GM21360 (cell line): ENCODE measurements around the gene DOCK1.

Experiments
- ATAC-seq: cut with Tn5 transposase; IDR thresholded peaks from one replicate; pipeline ENCODE4 v1.9.1; 2021; ENCODE audit warnings: mild to moderate bottlenecking, moderate library complexity; ENCODE audit not compliant: unreplicated experiment

The DOCK1 gene

GRCh38 chr10:127410030-127410429, 504.8 kb downstream of the DOCK1 start:
- ATAC-seq, result no peak

- ATAC-seq, result no peak
These were observed 505.8 kb downstream of the DOCK1 start for GRCh38 chr10:127411062-127411461.

DNA sequence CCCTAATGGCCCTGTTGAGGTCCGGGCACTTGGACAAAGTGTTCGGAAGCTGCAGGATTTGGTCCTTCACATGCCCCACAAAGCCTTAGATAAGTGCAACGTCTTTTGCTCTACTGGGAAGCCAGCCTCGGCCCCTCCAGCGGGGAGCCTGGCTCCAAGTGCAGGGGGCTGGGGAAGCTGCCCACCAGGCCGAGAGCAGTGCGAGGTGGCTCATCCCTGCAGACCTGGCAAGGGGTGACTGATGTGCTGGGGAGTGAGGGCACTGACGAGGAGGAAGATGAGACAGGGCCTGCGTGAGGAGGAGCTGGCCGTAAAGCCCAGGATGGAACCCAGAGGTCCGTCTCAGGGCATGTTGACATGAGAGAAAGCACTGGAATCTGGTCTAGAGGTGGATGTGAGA, 508.1 kb downstream of the DOCK1 start:
- ATAC-seq, result no peak

- ATAC-seq, result no peak
These were observed 508.8 kb downstream of the DOCK1 start for GRCh38 chr10:127414024-127414423.

GRCh38 chr10:127415116-127415515, 509.9 kb downstream of the DOCK1 start:
- ATAC-seq, result no peak

DNA sequence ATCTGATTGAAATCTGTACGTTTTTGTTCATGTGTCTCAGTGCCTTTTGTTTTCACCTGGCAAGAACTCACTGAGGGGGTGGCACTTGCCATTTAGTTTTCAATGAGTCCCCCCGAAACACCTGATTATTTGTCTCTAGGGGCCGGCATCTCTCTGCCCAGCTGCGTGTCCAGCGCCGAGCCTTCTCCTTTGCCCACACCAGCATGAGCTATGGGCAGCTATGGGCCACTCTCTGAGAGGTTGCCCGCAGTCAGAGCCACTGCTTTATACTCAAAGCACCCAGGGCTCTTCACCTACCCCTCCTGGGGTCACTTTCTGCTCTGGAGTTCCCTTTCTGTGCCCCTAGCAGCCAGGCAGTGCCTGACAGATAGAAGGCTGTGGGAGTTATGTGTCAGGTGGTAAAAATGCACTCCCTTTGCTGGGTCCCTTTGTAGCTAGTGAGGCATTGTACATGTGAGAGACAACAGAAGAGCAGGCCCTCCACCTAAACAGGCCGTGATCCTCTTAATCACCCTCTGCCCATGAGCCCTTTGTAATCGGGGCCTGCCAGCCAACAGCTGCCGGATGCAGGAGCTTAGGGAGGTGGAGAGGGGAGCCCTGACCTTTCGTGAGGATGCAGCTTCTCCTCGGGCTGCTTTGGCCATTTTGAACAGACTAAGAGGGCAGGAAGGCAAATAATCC, 510.8 kb downstream of the DOCK1 start:
- ATAC-seq, result no peak

- no peak for ATAC-seq
These were observed 511.8 kb downstream of the DOCK1 start for GRCh38 chr10:127417031-127417430.

DNA sequence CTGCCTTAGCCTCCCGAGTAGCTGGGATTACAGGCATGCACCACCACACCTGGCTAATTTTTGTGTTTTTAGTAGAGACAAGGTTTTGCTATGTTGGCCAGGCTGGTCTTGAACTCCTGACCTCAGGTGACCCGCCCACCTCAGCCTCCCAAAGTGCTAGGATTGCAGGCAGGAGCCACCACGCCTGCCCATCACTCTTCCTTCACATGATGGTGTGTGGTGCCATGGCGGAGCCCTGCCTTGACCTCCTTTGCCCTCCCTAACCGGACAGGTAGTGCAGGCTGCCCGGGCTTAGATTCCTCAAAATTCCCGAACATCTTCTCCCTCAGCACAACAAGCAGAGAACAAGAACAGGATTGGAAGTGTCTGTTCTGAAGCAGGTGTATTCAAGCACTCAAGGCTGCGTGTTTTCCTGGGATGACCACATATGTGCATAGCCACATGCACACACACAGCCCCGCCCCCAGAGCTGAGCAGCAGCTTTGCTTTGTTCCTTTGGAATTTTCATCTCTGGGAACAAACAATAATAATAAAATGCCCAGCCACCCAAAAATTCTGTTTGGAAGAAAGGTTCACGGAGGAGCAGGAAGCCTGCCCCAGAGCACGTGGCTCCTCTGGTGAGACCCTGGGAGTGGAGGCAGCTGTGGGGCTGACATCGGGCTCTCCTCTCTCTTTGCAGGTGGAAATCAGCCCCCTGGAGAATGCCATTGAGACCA, 512.6 kb downstream of the DOCK1 start:
- ATAC-seq, result no peak

- no peak for ATAC-seq
These were observed 513.4 kb downstream of the DOCK1 start for GRCh38 chr10:127418536-127419168.

DNA sequence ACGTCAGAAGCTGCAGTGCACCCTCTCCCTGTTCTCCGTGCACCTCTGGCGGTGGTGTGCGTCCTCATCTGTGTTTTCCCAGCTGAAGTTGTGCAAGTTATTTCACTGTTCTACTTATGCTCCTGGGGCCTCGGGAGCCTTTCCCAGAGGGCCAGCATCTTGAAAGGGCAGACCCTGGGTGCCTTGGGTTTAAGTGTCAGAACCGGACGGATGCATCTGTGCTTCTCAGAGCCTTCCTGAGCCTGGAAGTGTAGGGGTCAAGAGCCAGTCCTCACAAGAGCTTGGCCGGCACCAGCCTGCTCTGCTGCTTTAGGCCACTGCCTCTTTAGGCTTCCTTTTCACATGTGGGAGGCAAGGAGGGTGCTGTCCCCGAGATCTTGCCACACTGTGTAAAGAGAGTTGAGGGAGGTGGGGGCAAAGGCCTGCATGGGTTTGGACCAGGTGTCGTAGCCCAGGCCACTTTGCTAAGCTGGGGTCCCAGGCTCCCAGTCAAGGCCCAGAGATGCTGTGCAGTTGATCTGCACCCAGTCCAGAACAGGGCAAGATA, 515.0 kb downstream of the DOCK1 start:
- ATAC-seq, result no peak

- no peak for ATAC-seq
These were observed 518.1 kb downstream of the DOCK1 start for GRCh38 chr10:127423218-127423915.

DNA sequence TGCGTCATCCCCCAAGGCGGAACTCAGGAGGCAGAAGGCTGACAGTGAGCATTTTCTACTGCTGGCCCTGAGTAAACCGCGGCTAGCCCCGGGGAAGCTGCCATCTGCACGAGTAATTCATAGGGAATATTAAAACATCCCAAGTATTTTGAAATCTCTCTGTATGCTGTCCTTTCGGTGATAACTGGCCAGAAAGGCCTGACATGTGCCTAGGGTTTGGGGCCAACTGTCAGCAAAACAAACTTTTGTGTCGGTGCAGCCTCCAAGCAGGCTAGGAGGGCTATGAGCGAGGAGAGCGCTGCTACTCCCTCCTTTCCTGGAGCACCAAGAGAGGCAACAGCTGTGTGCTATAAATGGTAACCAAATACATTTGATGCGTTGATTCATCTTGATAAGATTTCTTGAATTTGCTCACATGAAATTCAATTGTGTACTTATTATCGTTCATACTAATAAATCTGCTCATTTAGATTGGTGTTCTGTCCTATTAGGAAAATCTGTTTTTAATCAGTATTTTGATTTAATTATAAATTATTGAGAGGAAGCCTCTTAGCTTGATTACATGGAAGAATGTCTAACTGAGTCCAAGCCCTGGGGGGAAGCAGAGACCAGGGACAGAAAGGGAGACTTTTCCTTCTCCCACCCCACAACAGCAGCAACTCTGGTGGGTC, 519.5 kb downstream of the DOCK1 start:
- no peak for ATAC-seq

DNA sequence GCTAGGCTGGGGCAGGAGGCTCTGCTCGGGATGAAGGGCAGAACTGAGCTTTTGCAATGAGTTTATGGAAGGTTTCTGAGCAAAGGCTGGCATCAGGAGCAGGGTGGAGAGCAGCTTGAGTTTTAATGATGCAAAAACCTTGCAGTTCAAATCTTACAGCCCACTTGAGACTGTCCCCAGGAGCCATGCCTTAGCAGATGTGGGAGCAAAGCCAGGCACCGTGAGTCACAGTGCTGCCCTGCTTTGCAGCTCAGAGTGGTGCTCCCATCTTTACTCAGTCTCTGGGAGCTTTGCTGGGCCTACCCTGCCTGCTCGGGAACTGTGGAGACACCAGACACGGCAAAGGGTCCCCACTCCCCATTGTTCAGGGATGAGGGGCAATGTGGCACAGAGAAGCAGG, 521.5 kb downstream of the DOCK1 start:
- no peak for ATAC-seq

DNA sequence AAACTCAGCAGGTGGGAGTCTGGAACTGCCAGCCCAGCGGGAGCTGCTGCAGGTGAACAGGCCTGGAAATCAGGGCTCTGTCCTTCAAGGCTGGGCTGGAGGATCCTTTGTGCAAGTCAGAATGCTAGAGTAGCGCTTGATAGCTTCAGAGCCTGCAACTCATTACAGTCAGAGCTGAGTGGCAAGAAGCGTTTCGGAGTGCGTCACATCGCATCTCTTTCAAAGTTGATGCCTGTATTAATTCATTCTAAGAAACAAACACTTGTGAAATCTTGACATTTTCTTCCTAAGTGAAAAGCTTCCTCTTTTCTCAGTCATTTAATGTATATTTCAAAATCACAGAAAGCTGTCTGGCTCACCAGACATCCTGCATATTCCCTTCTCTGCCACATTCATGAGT, 522.7 kb downstream of the DOCK1 start:
- ATAC-seq, result no peak

- no peak for ATAC-seq
These were observed 523.3 kb downstream of the DOCK1 start for GRCh38 chr10:127428385-127428980.

DNA sequence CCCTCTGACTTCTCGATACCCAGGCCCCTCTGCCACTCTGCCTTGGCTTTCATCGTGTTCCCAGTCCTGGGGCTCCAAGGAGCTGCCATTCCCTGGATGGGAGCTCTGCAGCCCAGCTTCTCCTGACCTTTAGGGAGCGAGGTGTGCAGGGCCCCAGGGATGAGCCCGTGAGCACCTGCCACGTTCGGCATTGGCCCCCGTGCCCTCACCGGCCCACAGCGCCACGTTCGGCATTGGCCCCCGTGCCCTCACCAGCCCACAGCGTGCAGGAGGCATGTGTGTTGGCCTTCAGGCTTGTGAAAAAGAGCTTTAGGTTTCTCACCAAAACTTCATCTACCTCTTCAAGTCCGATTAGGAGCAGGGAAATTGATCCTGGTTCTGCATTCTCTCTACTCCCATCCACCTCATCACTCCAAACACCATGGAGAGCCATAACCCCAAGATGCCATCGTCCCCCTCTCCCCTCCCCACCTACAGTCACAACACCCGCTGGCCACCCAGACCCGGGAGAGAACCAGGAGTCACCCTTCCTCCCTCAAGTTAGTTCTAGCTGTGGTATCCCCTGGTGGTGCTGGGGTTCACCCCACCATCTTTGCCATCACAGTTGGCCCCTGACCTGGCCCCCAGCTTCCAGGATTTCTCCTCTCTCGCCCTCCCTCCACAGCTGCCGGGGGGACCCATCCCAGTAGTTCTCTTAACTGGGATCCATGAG, 524.5 kb downstream of the DOCK1 start:
- no peak for ATAC-seq

GRCh38 chr10:127431525-127431924, 526.3 kb downstream of the DOCK1 start:
- no peak for ATAC-seq

DNA sequence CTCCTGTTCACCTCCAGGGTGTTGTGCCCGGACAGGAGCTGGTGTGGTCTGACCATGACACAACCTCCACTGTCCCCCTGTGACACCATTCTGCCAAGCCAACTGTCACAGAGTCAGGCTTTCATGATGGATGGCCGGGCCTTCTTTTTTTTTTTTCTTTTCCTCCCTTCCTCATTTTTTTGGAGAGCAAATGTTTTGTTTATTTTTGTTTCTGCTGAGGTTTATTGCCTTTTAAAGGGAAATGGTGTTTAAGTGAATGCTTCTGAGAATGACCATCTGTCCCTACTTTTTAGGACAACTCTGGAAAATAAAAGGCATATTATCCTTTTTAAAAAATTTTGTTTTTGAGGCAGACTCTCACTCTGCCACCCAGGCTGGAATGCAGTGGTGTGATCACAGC, 528.8 kb downstream of the DOCK1 start:
- no peak for ATAC-seq

- ATAC-seq, result no peak
These were observed 530.0 kb downstream of the DOCK1 start for GRCh38 chr10:127435246-127435645.

DNA sequence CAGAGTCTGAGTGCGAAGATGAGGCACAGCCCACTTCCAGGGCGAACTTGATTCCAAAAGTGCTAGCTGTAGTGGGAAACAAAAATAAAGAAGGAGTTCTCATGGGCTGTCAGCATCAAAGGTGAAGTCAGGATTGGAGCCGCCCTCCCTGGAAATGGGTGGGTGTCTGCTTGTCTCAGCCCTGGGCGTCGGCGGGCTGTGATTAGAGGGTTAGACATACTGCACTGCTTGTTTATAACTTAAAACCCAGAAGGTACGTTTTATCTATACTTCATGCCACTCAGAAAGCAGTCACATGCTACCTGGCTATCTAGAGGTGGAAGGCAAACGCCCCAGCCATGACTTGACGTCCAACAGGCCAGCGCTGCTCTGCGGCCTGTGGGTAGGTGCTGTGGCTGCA, 535.1 kb downstream of the DOCK1 start:
- no peak for ATAC-seq
